H9 (cell line): ENCODE results near the gene NSMCE4A. TPM values are rescaled to one million over a fixed set of nuclear protein-coding genes. Genes with fewer than 3 reads are reported as not detected.

Experiments used
- DNase-seq: peaks from one replicate; pipeline ENCODE4 v3.0.0-alpha.2; 2017
- H2AFZ ChIP-seq: one replicate; pipeline ENCODE4 v1.6.1; 2013; ENCODE audit warnings: mild to moderate bottlenecking, low read length, control low read depth, moderate library complexity
- H2AK5ac ChIP-seq: 2 replicates; pipeline ENCODE4 v1.6.1; 2013; ENCODE audit warnings: low read length, control low read depth, mixed read lengths; ENCODE audit not compliant: insufficient read length
- H2BK120ac ChIP-seq: one replicate; pipeline ENCODE4 v1.6.1; 2013; ENCODE audit warnings: low read depth, mild to moderate bottlenecking, low read length, control low read depth, inconsistent platforms; ENCODE audit not compliant: poor library complexity, severe bottlenecking
- H2BK12ac ChIP-seq: 2 replicates; pipeline ENCODE4 v1.6.1; 2013; ENCODE audit warnings: low read length, control low read depth, mixed read lengths, low read depth; ENCODE audit not compliant: insufficient read length
- H2BK15ac ChIP-seq: 2 replicates; pipeline ENCODE4 v1.6.1; 2013; ENCODE audit warnings: low read depth, low read length, control low read depth
- H2BK20ac ChIP-seq: one replicate; pipeline ENCODE4 v1.6.1; 2013; ENCODE audit warnings: low read depth, mild to moderate bottlenecking, low read length, control low read depth, inconsistent platforms; ENCODE audit not compliant: poor library complexity, severe bottlenecking
- H2BK5ac ChIP-seq: 2 replicates; pipeline ENCODE4 v1.6.1; 2013; ENCODE audit warnings: low read length, control low read depth, mixed read lengths; ENCODE audit not compliant: insufficient read length
- H3K14ac ChIP-seq: 2 replicates; pipeline ENCODE4 v1.6.1; 2013; ENCODE audit warnings: low read length, control low read depth; ENCODE audit not compliant: insufficient read depth
- H3K18ac ChIP-seq: 2 replicates; pipeline ENCODE4 v1.6.1; 2013; ENCODE audit warnings: low read depth, mild to moderate bottlenecking, mixed read lengths, low read length, control low read depth; ENCODE audit not compliant: insufficient read length
- H3K23ac ChIP-seq: 2 replicates; pipeline ENCODE4 v1.6.1; 2013; ENCODE audit warnings: low read length, control low read depth, mixed read lengths, low read depth; ENCODE audit not compliant: insufficient read length
- H3K23me2 ChIP-seq: 2 replicates; pipeline ENCODE4 v1.6.1; 2013; ENCODE audit warnings: low read depth, mild to moderate bottlenecking, mixed read lengths, low read length, control low read depth; ENCODE audit not compliant: insufficient read length, poor library complexity, severe bottlenecking
- H3K27ac ChIP-seq: 2 replicates; pipeline ENCODE4 v1.5.1; 2013; ENCODE audit warnings: low read length, control low read depth, mixed read lengths, low read depth; ENCODE audit not compliant: insufficient read length
- H3K27me3 ChIP-seq: 2 replicates; pipeline ENCODE4 v1.6.1; 2013; ENCODE audit warnings: low read length, control low read depth, inconsistent platforms; ENCODE audit not compliant: insufficient read depth
- H3K4ac ChIP-seq: 2 replicates; pipeline ENCODE4 v1.6.1; 2013; ENCODE audit warnings: low read depth, mild to moderate bottlenecking, control low read depth, inconsistent platforms, low read length, moderate library complexity
- H3K4me1 ChIP-seq: 2 replicates; pipeline ENCODE4 v1.6.1; 2013; ENCODE audit warnings: low read length, control low read depth, inconsistent platforms; ENCODE audit not compliant: insufficient read depth
- H3K4me2 ChIP-seq: 2 replicates; pipeline ENCODE4 v1.6.1; 2013; ENCODE audit warnings: low read length, control low read depth, mixed read lengths; ENCODE audit not compliant: insufficient read length, insufficient read depth
- H3K56ac ChIP-seq: 2 replicates; pipeline ENCODE4 v1.6.1; 2013; ENCODE audit warnings: low read depth, mild to moderate bottlenecking, mixed read lengths, low read length, control low read depth; ENCODE audit not compliant: insufficient read length
- H3K79me1 ChIP-seq: 2 replicates; pipeline ENCODE4 v1.6.1; 2013; ENCODE audit warnings: low read depth, mild to moderate bottlenecking, moderate library complexity, low read length, control low read depth, inconsistent platforms; ENCODE audit not compliant: insufficient read depth, poor library complexity, severe bottlenecking
- H3K79me2 ChIP-seq: 2 replicates; pipeline ENCODE4 v1.6.1; 2013; ENCODE audit warnings: low read length, control low read depth, inconsistent platforms; ENCODE audit not compliant: insufficient read depth
- H3K9ac ChIP-seq: 2 replicates; pipeline ENCODE4 v1.6.1; 2013; ENCODE audit warnings: low read length, control low read depth, mixed read lengths; ENCODE audit not compliant: insufficient read length; ENCODE audit errors: extremely low read depth
- H3K9me3 ChIP-seq: one replicate; pipeline ENCODE4 v1.6.1; 2013; ENCODE audit warnings: low read depth, low read length, inconsistent platforms; ENCODE audit not compliant: control insufficient read depth
- H3T11ph ChIP-seq: one replicate; pipeline ENCODE4 v1.6.1; 2013; ENCODE audit warnings: mild to moderate bottlenecking, low read length, control low read depth, inconsistent platforms
- H4K20me1 ChIP-seq: one replicate; pipeline ENCODE4 v1.6.1; 2013; ENCODE audit not compliant: control insufficient read depth, insufficient read length, insufficient read depth
- H4K5ac ChIP-seq: 2 replicates; pipeline ENCODE4 v1.6.1; 2013; ENCODE audit warnings: low read depth, mild to moderate bottlenecking, mixed read lengths, low read length, control low read depth; ENCODE audit not compliant: insufficient read length
- H4K8ac ChIP-seq: replicated peaks from 2 replicates; pipeline ENCODE4 v1.6.1; 2013; ENCODE audit warnings: low read length, control low read depth, mixed read lengths, low read depth; ENCODE audit not compliant: insufficient read length
- H4K91ac ChIP-seq: 2 replicates; pipeline ENCODE4 v1.6.1; 2013; ENCODE audit warnings: low read depth, mild to moderate bottlenecking, moderate library complexity, mixed read lengths, low read length, control low read depth; ENCODE audit not compliant: insufficient read length
- H3K27ac Mint-ChIP-seq, 3 experiments: 2 replicates in 2 of 3; 3 replicates in 1 of 3; pipeline ENCODE4 v1.8.0; 2020 to 2021; ENCODE audit warnings: mixed read lengths in 3 of 3, mild to moderate bottlenecking in 1 of 3, moderate library complexity in 1 of 3
- H3K27me3 Mint-ChIP-seq: 2 replicates; pipeline ENCODE4 v1.8.0; 2021; ENCODE audit warnings: low read depth, mild to moderate bottlenecking, moderate library complexity, mixed read lengths
- H3K36me3 Mint-ChIP-seq, 3 experiments: 2 replicates in 2 of 3; 3 replicates in 1 of 3; pipeline ENCODE4 v1.8.0; 2020 to 2021; ENCODE audit warnings: low read depth in 3 of 3, mixed read lengths in 3 of 3; ENCODE audit not compliant: insufficient read depth in 1 of 3
- H3K4me1 Mint-ChIP-seq, 2 experiments: 2 replicates each; pipeline ENCODE4 v1.8.0; 2020; ENCODE audit warnings: mixed read lengths in 2 of 2
- H3K4me3 Mint-ChIP-seq, 2 experiments: 2 replicates in 1 of 2; 3 replicates in 1 of 2; pipeline ENCODE4 v1.8.0; 2020 to 2021; ENCODE audit warnings: mild to moderate bottlenecking in 2 of 2, mixed read lengths in 2 of 2, moderate library complexity in 1 of 2
- H3K9me3 Mint-ChIP-seq, 2 experiments: 2 replicates in 1 of 2; 3 replicates in 1 of 2; pipeline ENCODE4 v1.8.0; 2020; ENCODE audit warnings: mild to moderate bottlenecking in 2 of 2, mixed read lengths in 2 of 2, moderate library complexity in 1 of 2
- CTCF ChIP-seq: fragments of 200-600 bp; sonication (generic); conservative IDR thresholded peaks from 3 replicates; pipeline ENCODE4 v1.8.0; 2021; ENCODE audit warnings: antibody characterized with exemption, mild to moderate bottlenecking
- WGBS: extraction: QIAGEN DNeasy Blood & Tissue Kit; methylation state at CpG from one replicate; pipeline ENCODE4 v1.1.7; 2013; ENCODE audit warnings: missing lambda C conversion rate, low lambda C conversion rate, mixed read lengths; ENCODE audit not compliant: insufficient read length; ENCODE audit errors: extremely low coverage; 5-methylcytosine and 5-hydroxymethylcytosine counted together
- total RNA-seq: library from RNA; stranded (reverse); gene quantifications from 2 replicates; pipeline ENCODE4 v1.2.1, GENCODE V29; 2021

NSMCE4A gene
- total RNA-seq, 1 experiment from 2014 or later = 59.0 TPM

GRCh38 chr10:121941532-121941931, 33.5 kb downstream of the NSMCE4A start:
- H3K4me1 Mint-ChIP-seq = no peaks in the 10 kb centered on the region
- Histone ChIP-seq H3K4ac (no peak overlapping the region), H4K8ac (no peak overlapping the region), H3K4me1 (no peaks in the 10 kb centered on the region), H4K20me1 (no peaks in the 10 kb centered on the region), H3K27me3 (no peaks in the 10 kb centered on the region), H3K23me2 (no peaks in the 10 kb centered on the region), H2BK12ac (no peak overlapping the region), H3K27ac (no peak overlapping the region), H3K4me2 (no peak overlapping the region), H3T11ph (no peak overlapping the region), H3K9ac (no peak overlapping the region), H3K14ac (no peak overlapping the region), H3K79me1 (no peaks in the 10 kb centered on the region), H2BK120ac (no peak overlapping the region), H3K23ac (no peak overlapping the region), H4K91ac (no peak overlapping the region), H2AK5ac (no peak overlapping the region), H2BK5ac (no peak overlapping the region), H2BK20ac (no peak overlapping the region), H3K18ac (no peak overlapping the region), H4K5ac (no peak overlapping the region), H3K79me2 (no peaks in the 10 kb centered on the region), H2AFZ (no peak overlapping the region), H3K9me3 (no peaks in the 10 kb centered on the region), H2BK15ac (no peak overlapping the region), H3K56ac (no peak overlapping the region)
- no peak overlapping the region for H3K4me3 Mint-ChIP-seq
- no CpG with 5 or more reads among the region's 3 CpGs for WGBS
- H3K27me3 Mint-ChIP-seq = no peaks in the 10 kb centered on the region
- H3K27ac Mint-ChIP-seq = no peak overlapping the region
- H3K36me3 Mint-ChIP-seq = peaks cover 0 to 7% (median 0%) of the 10 kb centered on the region in 3 experiments; a peak in 2 of 7 replicates
- peaks cover 2 to 11% of the 10 kb centered on the region in 2 experiments; a peak in 3 of 5 replicates for H3K9me3 Mint-ChIP-seq
- TF ChIP-seq CTCF = no peak
- no peak for DNase-seq
